MM.1S (cell line): ENCODE results near the gene TBC1D21.

Source experiments
- DNase-seq: peaks from one replicate; pipeline ENCODE4 v3.0.0-alpha.2; 2015
- H2AFZ ChIP-seq: fragments of 300-600 bp; sonication (generic); 2 replicates; pipeline ENCODE4 v1.6.0; 2016; ENCODE audit warnings: antibody characterized with exemption, low read length
- H3F3A ChIP-seq: fragments of 300-600 bp; sonication (generic); 2 replicates; pipeline ENCODE4 v1.6.1; 2016; ENCODE audit warnings: mild to moderate bottlenecking, antibody characterized with exemption, low read length, moderate library complexity, mixed read lengths; ENCODE audit not compliant: insufficient read depth
- H3K27ac ChIP-seq: fragments of 300-600 bp; sonication (generic); 2 replicates; pipeline ENCODE4 v1.5.1; 2016; ENCODE audit warnings: mild to moderate bottlenecking, low read length
- H3K27me3 ChIP-seq: fragments of 300-600 bp; sonication (generic); replicated peaks from 2 replicates; pipeline ENCODE4 v1.6.0; 2016; ENCODE audit warnings: low read length; ENCODE audit not compliant: insufficient read depth
- H3K36me3 ChIP-seq: fragments of 300-600 bp; sonication (generic); replicated peaks from 2 replicates; pipeline ENCODE4 v1.6.1; 2016; ENCODE audit warnings: mild to moderate bottlenecking, low read length, mixed read lengths; ENCODE audit not compliant: insufficient read depth
- H3K4me1 ChIP-seq: fragments of 300-600 bp; sonication (generic); 2 replicates; pipeline ENCODE4 v1.6.1; 2016; ENCODE audit warnings: low read length, mixed read lengths
- H3K4me2 ChIP-seq: fragments of 300-600 bp; sonication (generic); 2 replicates; pipeline ENCODE4 v1.6.0; 2016; ENCODE audit warnings: low read depth, low read length
- H3K4me3 ChIP-seq: fragments of 300-600 bp; sonication (generic); 2 replicates; pipeline ENCODE4 v1.5.1; 2016; ENCODE audit warnings: low read length, mixed read lengths
- H3K79me2 ChIP-seq: fragments of 300-600 bp; sonication (generic); 2 replicates; pipeline ENCODE4 v1.6.1; 2016; ENCODE audit warnings: mixed run types, low read length, mixed read lengths
- H3K9ac ChIP-seq: fragments of 300-600 bp; sonication (generic); 2 replicates; pipeline ENCODE4 v1.6.1; 2016; ENCODE audit warnings: low read length, mixed read lengths
- H3K9me2 ChIP-seq: fragments of 300-600 bp; sonication (generic); replicated peaks from 2 replicates; pipeline ENCODE4 v1.6.1; 2016; ENCODE audit warnings: mild to moderate bottlenecking, low read length, mixed read lengths; ENCODE audit not compliant: insufficient read depth
- H3K9me3 ChIP-seq: fragments of 300-600 bp; sonication (generic); replicated peaks from 2 replicates; pipeline ENCODE4 v1.6.1; 2016; ENCODE audit warnings: mild to moderate bottlenecking, low read length, mixed read lengths; ENCODE audit not compliant: insufficient read depth
- H4K20me1 ChIP-seq: fragments of 300-600 bp; sonication (generic); 2 replicates; pipeline ENCODE4 v1.6.1; 2016; ENCODE audit warnings: mild to moderate bottlenecking, low read length, moderate library complexity, mixed read lengths; ENCODE audit not compliant: insufficient read depth
- EZH2 ChIP-seq: fragments of 300-600 bp; sonication (generic); optimal IDR thresholded peaks from 2 replicates; pipeline ENCODE3; 2017; ENCODE audit warnings: low read depth, mild to moderate bottlenecking, antibody characterized with exemption, low read length, mixed read lengths
- EZH2phosphoT487 ChIP-seq: fragments of 300-600 bp; sonication (generic); IDR thresholded peaks from 2 replicates; pipeline ENCODE4 v1.6.1; 2018; ENCODE audit warnings: antibody characterized with exemption, low read length
- TF ChIP-seq, protein P1 (sequence below): fragments of 300-600 bp; sonication (generic); IDR thresholded peaks from 2 replicates; pipeline ENCODE4 v1.5.1; 2016; ENCODE audit warnings: antibody characterized with exemption, low read length, mixed read lengths

Gene TBC1D21

DNA sequence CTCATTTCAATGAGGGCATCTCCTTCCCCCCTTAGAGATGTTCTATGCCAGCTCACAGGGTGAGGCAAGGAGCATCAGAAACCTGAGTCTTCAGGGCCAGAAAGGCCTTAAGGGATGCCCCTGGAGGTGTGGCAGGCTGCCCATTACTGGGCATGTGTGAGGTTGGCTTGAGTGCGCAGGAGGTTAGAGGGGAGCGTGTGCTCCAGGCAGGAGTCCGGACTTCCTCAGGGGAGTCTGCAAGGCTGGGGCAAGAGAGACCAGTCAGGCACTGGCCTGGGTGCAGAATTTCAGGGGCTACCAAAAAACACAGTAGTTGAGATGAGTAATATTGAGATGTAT is 54.8 kb downstream of the TBC1D21 start:
- DNase-seq, result no peak
- Histone ChIP-seq H3K79me2 (no peaks in the 10 kb centered on the region), H3K4me2 (peak overlapping the region; percentile 62; the same call in 1 of the 2 replicates), H3K4me1 (no peaks in the 10 kb centered on the region), H3K27me3 (peaks cover 38% of the 10 kb centered on the region), H3K36me3 (no peaks in the 10 kb centered on the region), H3K9me2 (no peaks in the 10 kb centered on the region), H2AFZ (no peak overlapping the region), H3K4me3 (peak overlapping the region; percentile 40; the same call in 1 of the 2 replicates), H3K27ac (no peak overlapping the region), H3K9ac (no peak overlapping the region), H3K9me3 (no peaks in the 10 kb centered on the region), H3F3A (no peaks in the 10 kb centered on the region), H4K20me1 (no peaks in the 10 kb centered on the region)
- TF ChIP-seq EZH2phosphoT487, result no peak
- no peak for TF ChIP-seq EZH2
- TF ChIP-seq, protein P1, sequence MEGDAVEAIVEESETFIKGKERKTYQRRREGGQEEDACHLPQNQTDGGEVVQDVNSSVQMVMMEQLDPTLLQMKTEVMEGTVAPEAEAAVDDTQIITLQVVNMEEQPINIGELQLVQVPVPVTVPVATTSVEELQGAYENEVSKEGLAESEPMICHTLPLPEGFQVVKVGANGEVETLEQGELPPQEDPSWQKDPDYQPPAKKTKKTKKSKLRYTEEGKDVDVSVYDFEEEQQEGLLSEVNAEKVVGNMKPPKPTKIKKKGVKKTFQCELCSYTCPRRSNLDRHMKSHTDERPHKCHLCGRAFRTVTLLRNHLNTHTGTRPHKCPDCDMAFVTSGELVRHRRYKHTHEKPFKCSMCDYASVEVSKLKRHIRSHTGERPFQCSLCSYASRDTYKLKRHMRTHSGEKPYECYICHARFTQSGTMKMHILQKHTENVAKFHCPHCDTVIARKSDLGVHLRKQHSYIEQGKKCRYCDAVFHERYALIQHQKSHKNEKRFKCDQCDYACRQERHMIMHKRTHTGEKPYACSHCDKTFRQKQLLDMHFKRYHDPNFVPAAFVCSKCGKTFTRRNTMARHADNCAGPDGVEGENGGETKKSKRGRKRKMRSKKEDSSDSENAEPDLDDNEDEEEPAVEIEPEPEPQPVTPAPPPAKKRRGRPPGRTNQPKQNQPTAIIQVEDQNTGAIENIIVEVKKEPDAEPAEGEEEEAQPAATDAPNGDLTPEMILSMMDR, result no peak

DNA sequence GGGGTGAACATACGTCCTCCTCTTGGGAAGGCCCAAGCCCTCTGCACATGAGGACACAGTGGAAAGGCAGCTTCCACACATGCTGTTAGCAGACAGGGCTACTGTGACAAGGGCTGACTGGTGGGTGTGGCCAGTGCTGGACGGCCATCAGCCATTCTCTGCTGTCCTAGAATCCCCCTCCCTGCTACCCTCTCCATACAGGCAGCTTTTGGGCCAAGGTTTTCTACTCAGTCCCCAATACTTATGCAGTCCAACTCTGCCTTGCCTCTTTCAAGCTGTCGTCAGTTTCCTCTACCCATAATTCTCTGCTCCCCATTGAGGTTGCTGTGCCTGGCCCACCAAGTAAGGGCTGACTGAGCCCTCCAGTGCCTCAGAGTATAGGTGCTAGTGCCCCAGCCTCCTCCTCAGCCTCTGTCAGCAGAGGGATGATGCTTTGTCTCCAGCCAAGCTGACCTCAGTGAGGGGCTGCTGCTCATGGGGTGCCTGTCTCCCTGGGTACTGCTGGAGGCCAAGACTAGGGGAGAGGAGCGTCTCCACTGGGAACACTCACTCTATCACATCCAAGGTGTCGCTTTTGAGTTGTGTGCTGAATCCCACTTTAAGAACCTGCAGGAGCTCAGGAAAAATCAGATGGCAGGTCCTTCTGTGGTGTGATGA is 55.7 kb downstream of the TBC1D21 start:
- Histone ChIP-seq H4K20me1 (no peaks in the 10 kb centered on the region), H3K4me2 (no peak overlapping the region), H3K27me3 (peaks cover 42% of the 10 kb centered on the region), H3K9me2 (no peaks in the 10 kb centered on the region), H3K9me3 (no peaks in the 10 kb centered on the region), H2AFZ (no peak overlapping the region), H3K4me3 (no peak overlapping the region), H3K27ac (no peak overlapping the region), H3K9ac (no peak overlapping the region), H3K4me1 (no peaks in the 10 kb centered on the region), H3F3A (no peaks in the 10 kb centered on the region), H3K36me3 (no peaks in the 10 kb centered on the region), H3K79me2 (no peaks in the 10 kb centered on the region)
- no peak for DNase-seq
- TF ChIP-seq EZH2phosphoT487 (no peak), EZH2 (no peak)
- TF ChIP-seq, protein P1, result no peak

DNA sequence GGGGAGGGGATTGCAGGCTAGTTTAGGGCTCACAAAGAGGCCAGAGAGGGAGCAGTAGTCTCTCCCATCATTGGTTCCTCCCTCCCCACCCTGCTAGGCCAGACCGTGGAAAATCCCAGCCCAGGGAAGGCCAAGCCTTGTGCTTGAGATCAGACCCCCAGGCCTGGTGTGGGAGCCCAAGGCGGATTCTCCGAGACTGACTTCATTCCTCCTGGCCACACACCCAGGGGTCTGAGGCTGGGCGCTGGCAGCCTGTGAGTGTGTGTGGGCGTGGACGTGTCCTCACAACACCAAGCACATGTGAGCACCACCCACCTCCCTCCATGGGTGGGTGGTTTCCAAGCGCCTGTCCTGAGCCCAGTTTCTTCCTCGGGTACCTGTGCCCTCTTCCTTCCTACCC is 57.0 kb downstream of the TBC1D21 start:
- Histone ChIP-seq H4K20me1 (no peaks in the 10 kb centered on the region), H3K4me1 (no peaks in the 10 kb centered on the region), H3K27ac (no peak overlapping the region), H3K9ac (no peak overlapping the region), H3K9me2 (no peaks in the 10 kb centered on the region), H3K4me3 (no peak overlapping the region), H3K4me2 (no peak overlapping the region), H3K27me3 (peaks cover 36% of the 10 kb centered on the region), H3K9me3 (no peaks in the 10 kb centered on the region), H3F3A (no peaks in the 10 kb centered on the region), H3K79me2 (no peaks in the 10 kb centered on the region), H3K36me3 (no peaks in the 10 kb centered on the region), H2AFZ (no peak overlapping the region)
- TF ChIP-seq EZH2phosphoT487 (no peak), EZH2 (no peak)
- TF ChIP-seq, protein P1, result no peak
- no peak for DNase-seq
